Keratinocyte (primary cell): Measurements from ENCODE around the gene OSBPL5. TPM values are rescaled to one million over a fixed set of nuclear protein-coding genes. Genes with fewer than 3 reads are reported as not detected.
"Not testable (repeated sequence)": the region's sequence is repeated elsewhere in the genome, so short reads cannot be mapped to it uniquely, and the experiment has no call there.

Source experiments
- DNase-seq: peaks from one replicate; pipeline ENCODE4 v3.0.0-alpha.2; 2011; ENCODE audit warnings: low read depth, missing footprints, low spot score
- FAIRE-seq: peaks from 2 replicates; lab custom pipeline; 2011; peaks lifted over from hg19 to GRCh38; lab: Jason Lieb, UNC
- H2AFZ ChIP-seq: 2 replicates; pipeline ENCODE4 v1.6.0; 2012; ENCODE audit warnings: low read length, control low read depth, inconsistent platforms; ENCODE audit not compliant: control insufficient read depth
- H3K27ac ChIP-seq: 2 replicates; pipeline ENCODE4 v1.5.1; 2011; ENCODE audit warnings: low read length; ENCODE audit not compliant: control insufficient read depth, insufficient read depth
- H3K27me3 ChIP-seq: 3 replicates; pipeline ENCODE4 v1.6.0; 2011; ENCODE audit warnings: low read length; ENCODE audit not compliant: control insufficient read depth, insufficient read depth; ENCODE audit errors: extremely low read depth
- H3K36me3 ChIP-seq, 2 experiments: 2 replicates in 1 of 2; 3 replicates in 1 of 2; pipeline ENCODE4 v1.5.1; 2011; ENCODE audit warnings: low read length in 2 of 2, mild to moderate bottlenecking in 1 of 2; ENCODE audit not compliant: control insufficient read depth in 2 of 2, insufficient read depth in 2 of 2; ENCODE audit errors: extremely low read depth in 1 of 2
- H3K4me1 ChIP-seq: 3 replicates; pipeline ENCODE4 v1.5.1; 2011; ENCODE audit warnings: low read length; ENCODE audit not compliant: control insufficient read depth, insufficient read depth; ENCODE audit errors: extremely low read depth
- H3K4me2 ChIP-seq: 3 replicates; pipeline ENCODE4 v1.6.0; 2011; ENCODE audit warnings: low read depth, low read length; ENCODE audit not compliant: control insufficient read depth, insufficient read depth; ENCODE audit errors: extremely low read depth
- H3K4me3 ChIP-seq, 3 experiments: fragments of 200-600 bp in 1 of 3; sonication (generic) in 1 of 3; 2 replicates in 2 of 3; 3 replicates in 1 of 3; pipeline ENCODE4 v1.5.1; 2011 to 2016; ENCODE audit warnings: low read length in 3 of 3, mild to moderate bottlenecking in 3 of 3, control low read depth in 2 of 3, inconsistent platforms in 1 of 3, low read depth in 1 of 3, mixed read lengths in 1 of 3, mixed run types in 1 of 3, moderate library complexity in 1 of 3; ENCODE audit not compliant: control insufficient read depth in 2 of 3, insufficient read depth in 2 of 3; ENCODE audit errors: extremely low read depth in 1 of 3
- H3K79me2 ChIP-seq: 2 replicates; pipeline ENCODE4 v1.6.0; 2012; ENCODE audit warnings: low read length; ENCODE audit not compliant: control insufficient read depth, insufficient read depth
- H3K9ac ChIP-seq: 3 replicates; pipeline ENCODE4 v1.6.0; 2011; ENCODE audit warnings: low read length; ENCODE audit not compliant: control insufficient read depth, insufficient read depth; ENCODE audit errors: extremely low read depth
- H3K9me1 ChIP-seq: 3 replicates; pipeline ENCODE4 v1.6.0; 2011; ENCODE audit warnings: low read length; ENCODE audit not compliant: control insufficient read depth, insufficient read depth; ENCODE audit errors: extremely low read depth
- H3K9me3 ChIP-seq: 2 replicates; pipeline ENCODE4 v1.5.1; 2012; ENCODE audit warnings: low read depth, low read length; ENCODE audit not compliant: control insufficient read depth
- H4K20me1 ChIP-seq: 3 replicates; pipeline ENCODE4 v1.6.0; 2011; ENCODE audit warnings: low read length; ENCODE audit not compliant: control insufficient read depth, insufficient read depth; ENCODE audit errors: extremely low read depth
- EZH2 ChIP-seq: IDR thresholded peaks from one replicate; pipeline ENCODE4 v1.6.1; 2012; ENCODE audit warnings: inconsistent platforms, mild to moderate bottlenecking, low read length, moderate library complexity
- dilution Hi-C: fragments of 300-500 bp; cut with MboI; formaldehyde crosslinking; loops from one replicate; pipeline ENCODE4 v1.7.0; 2020; ENCODE audit warnings: low sequenced_read_pairs; ENCODE audit not compliant: extremely low pct_ligation_motif_present
- polyA plus RNA-seq, 5 experiments: library from polyadenylated mRNA; depleted of rRNA in 3 of 5; stranded (reverse) in 3 of 5; stranded (forward) in 1 of 5; unstranded in 1 of 5; fragments of >200 nt; gene quantifications; 1 replicate in 1 of 5; 2 replicates in 3 of 5; 3 replicates in 1 of 5; pipeline versions ENCODE4 v1.2.1 to v1.2.3, GENCODE V29; 2011 to 2012; ENCODE audit warnings: missing spikeins in 2 of 5, low read depth in 1 of 5, low replicate concordance in 1 of 5
- TF ChIP-seq, protein P1 (sequence below), 3 experiments: IDR thresholded peaks in 1 of 3; conservative IDR thresholded peaks in 1 of 3; optimal IDR thresholded peaks in 1 of 3; 2 replicates in 2 of 3; 3 replicates in 1 of 3; pipeline versions ENCODE3 to v1.5.1; 2011; ENCODE audit warnings: low read length in 3 of 3, mild to moderate bottlenecking in 3 of 3, moderate library complexity in 2 of 3, control low read depth in 1 of 3, inconsistent platforms in 1 of 3; ENCODE audit not compliant: insufficient read depth in 2 of 3; ENCODE audit errors: extremely low read depth in 1 of 3

The OSBPL5 gene
- polyA plus RNA-seq, 1 donor (not counting 4 experiments of a cell fraction or from before 2014, with no cell fraction given): 3.0 TPM

DNA sequence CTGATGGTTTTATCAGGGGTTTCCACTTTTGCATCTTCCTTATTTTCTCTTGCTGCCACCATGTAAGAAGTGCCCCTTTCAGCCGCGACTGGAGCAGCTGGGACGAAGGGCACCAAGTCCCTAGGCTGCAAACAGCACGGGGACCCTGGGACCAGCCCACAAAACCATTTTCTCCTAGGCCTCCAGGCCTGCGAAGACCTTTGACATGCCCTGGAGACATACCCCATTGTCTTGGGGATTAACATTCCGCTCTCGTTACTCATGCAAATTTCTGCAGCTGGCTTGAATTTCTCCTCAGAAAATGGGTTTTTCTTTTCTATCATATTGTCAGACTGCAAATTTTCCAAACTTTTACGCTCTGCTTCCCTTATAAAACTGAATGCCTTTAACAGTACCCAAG lies 101.2 kb downstream of the OSBPL5 start:
- DNase-seq, H3K4me3 ChIP-seq, FAIRE-seq, H4K20me1 ChIP-seq, H3K4me2 ChIP-seq, H3K9me3 ChIP-seq, H3K4me1 ChIP-seq, H3K79me2 ChIP-seq, H2AFZ ChIP-seq, H3K9me1 ChIP-seq, H3K36me3 ChIP-seq, H3K27ac ChIP-seq, dilution Hi-C loops, H3K9ac ChIP-seq, H3K27me3 ChIP-seq: not testable (repeated sequence)

DNA sequence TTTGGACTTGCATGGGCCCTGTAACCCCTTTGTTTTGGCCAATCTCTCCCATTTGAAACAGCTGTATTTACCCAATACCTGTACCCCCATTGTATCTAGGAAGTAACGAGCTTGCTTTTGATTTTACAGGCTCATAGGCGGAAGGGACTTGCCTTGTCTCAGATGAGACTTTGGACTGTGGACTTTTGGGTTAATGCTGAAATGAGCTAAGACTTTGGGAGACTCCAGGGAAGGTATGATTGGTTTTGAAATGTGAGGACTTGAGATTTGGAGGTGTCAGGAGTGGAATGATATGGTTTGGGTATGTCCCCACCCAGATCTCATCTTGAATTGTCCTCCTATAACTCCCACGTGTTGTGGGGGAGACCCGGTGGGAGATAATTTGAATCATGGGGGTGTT lies 101.7 kb downstream of the OSBPL5 start:
- H3K9me1 ChIP-seq, H3K4me2 ChIP-seq, H3K79me2 ChIP-seq, DNase-seq, H3K4me1 ChIP-seq, H3K4me3 ChIP-seq, H3K36me3 ChIP-seq, H4K20me1 ChIP-seq, H3K27me3 ChIP-seq, H3K9ac ChIP-seq, H3K27ac ChIP-seq, FAIRE-seq, H3K9me3 ChIP-seq, dilution Hi-C loops, H2AFZ ChIP-seq: not testable (repeated sequence)

DNA sequence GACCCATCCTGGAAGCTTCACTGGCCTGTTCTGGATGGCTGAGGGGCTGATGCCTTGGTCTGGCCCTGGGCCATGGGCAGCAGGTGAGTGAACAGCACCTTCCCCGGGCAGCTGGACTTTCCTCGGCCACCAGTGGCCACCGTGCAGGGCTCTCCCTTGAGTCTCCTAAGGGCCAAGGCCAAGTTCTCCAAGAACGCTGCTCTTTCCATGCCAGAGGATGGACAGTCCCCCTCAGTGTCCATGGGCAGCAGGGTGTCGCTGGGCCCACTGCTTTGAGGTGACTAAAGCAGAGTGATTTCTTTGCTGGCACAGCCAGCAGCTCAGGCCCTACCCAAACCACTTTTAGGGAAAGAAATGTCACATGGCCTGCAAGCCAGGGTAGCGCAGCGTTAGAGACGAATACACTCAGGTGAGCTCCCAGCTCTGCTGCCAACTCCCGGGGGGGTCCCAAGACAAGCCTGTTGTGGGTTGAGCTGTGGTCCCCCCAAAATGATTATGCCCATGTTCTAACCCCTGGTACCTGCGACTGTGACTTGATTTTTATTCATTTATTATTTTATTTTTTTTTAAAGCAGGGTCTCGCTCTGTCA lies 104.6 kb downstream of the OSBPL5 start:
- Histone ChIP-seq H3K36me3 (no peaks in the 10 kb centered on the region), H2AFZ (no peak overlapping the region), H3K4me1 (peaks cover 9% of the 10 kb centered on the region), H3K9me3 (no peaks in the 10 kb centered on the region), H3K4me3 (no peak overlapping the region), H3K9me1 (no peaks in the 10 kb centered on the region), H3K79me2 (peaks cover 17% of the 10 kb centered on the region), H3K27me3 (no peaks in the 10 kb centered on the region), H4K20me1 (no peaks in the 10 kb centered on the region), H3K9ac (no peak overlapping the region), H3K4me2 (no peak overlapping the region), H3K27ac (no peak overlapping the region)
- no peak for FAIRE-seq
- no peak for DNase-seq
- dilution Hi-C loops: no loop called here
- TF ChIP-seq, protein P1, sequence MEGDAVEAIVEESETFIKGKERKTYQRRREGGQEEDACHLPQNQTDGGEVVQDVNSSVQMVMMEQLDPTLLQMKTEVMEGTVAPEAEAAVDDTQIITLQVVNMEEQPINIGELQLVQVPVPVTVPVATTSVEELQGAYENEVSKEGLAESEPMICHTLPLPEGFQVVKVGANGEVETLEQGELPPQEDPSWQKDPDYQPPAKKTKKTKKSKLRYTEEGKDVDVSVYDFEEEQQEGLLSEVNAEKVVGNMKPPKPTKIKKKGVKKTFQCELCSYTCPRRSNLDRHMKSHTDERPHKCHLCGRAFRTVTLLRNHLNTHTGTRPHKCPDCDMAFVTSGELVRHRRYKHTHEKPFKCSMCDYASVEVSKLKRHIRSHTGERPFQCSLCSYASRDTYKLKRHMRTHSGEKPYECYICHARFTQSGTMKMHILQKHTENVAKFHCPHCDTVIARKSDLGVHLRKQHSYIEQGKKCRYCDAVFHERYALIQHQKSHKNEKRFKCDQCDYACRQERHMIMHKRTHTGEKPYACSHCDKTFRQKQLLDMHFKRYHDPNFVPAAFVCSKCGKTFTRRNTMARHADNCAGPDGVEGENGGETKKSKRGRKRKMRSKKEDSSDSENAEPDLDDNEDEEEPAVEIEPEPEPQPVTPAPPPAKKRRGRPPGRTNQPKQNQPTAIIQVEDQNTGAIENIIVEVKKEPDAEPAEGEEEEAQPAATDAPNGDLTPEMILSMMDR (optimal IDR thresholded peaks at IDR 0.05 in 1 of 3, IDR thresholded peaks at IDR 0.05 in 1 of 3, conservative IDR thresholded peaks at IDR 0.05 in 1 of 3; ENCODE audit: extremely low read depth in 1 of 3, insufficient read depth in 2 of 3, low read length in 3 of 3): no peak
- TF ChIP-seq EZH2: no peak
